HG03342 (cell line): ENCODE data around the gene MAGEH1.

Experiments
- ATAC-seq: cut with Tn5 transposase; IDR thresholded peaks from one replicate; pipeline ENCODE4 v1.9.1; 2021; ENCODE audit warnings: mild to moderate bottlenecking, moderate library complexity; ENCODE audit not compliant: unreplicated experiment

The MAGEH1 gene

DNA sequence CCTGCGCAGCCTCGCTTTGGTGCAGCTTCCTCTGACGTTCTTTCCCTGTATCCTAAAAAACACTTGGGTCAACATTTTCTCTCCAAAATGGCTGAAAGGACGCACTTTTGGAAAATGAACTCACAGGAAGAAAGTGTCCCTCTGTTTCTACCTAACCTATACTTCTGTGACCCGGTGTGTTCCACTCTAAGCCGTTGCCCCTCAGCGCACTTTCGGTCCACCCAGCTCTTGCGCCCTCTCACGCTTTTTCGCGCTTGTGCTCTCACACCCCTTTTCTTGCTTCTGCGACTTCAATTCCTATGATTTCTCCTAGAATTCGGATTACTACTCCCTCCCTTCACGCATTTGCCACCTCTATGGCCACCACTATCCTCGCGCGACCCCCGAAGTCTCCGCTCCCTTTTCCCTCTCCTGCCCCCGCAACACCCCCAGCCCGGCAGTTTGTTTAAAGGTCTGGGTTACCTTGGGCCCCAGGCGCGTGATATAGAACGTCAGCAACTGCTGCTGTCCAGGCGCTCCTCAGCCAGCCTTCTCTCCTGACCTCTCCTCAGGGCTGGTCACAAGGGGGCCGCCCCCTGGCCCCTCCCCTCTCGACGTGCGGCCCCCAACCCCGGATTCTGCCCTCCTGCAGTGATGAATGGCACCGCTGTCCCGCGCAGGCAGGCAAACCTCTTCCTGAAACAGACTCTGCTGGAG, 37.5 kb downstream of the MAGEH1 start, which contains the start of gene USP51:
Gene USP51, minus strand, starts transcription at position 535 of the 696 bp plus-strand sequence. CDS start 909 bp downstream, outside the sequence.
- ATAC-seq: peak; percentile 47

DNA sequence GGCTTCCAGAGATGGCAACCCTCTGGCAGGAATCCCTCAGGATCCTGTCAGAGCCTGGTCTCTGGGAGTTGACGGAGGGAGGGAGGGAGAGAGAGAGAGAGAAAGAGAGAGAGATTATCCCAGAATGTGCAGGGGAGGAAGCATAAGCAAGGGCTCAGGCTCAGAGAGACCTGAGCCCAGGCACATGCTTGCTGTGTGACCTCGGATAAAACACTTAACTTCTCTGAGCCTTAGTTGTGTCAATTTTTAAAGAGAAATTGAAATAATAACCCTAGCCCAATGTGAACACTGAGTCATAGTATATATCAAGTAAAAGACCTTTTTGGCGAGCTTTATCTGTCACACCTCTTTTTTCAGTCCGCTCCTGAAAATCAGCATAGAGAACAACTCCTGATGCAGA, 38.2 kb downstream of the MAGEH1 start:
- ATAC-seq: no peak

DNA sequence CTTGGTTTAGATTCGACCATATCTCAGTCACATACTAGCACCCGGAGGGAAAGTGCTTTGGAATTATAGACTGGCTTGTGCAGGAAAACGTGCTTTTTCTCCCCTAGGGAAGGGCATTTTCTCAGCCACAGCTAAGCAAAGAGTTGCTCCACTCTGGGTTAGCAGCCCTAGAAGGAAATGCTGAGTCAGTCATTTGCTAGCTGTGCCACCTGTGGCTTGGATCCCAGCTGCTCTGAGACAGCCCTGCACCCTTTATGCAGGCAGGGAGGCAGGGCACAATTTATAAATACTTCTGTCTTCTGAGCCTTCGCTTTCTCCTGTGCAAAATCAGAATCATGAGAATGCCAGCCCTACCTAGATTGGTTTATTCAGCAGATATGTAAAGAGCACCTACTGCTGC, 39.0 kb downstream of the MAGEH1 start:
- no peak for ATAC-seq
